ENCODE data around the gene KNSTRN. TPM values are rescaled to one million over a fixed set of nuclear protein-coding genes. Genes with fewer than 3 reads are reported as not detected.
A peak's percentile ranks its signal among the peaks of the same experiment; 100 is the strongest.

KNSTRN gene
- total and polyA plus RNA-seq, 2 of the 4 experiments (the other 2 are of a cell fraction) = 33.1 to 73.5 TPM

DNA sequence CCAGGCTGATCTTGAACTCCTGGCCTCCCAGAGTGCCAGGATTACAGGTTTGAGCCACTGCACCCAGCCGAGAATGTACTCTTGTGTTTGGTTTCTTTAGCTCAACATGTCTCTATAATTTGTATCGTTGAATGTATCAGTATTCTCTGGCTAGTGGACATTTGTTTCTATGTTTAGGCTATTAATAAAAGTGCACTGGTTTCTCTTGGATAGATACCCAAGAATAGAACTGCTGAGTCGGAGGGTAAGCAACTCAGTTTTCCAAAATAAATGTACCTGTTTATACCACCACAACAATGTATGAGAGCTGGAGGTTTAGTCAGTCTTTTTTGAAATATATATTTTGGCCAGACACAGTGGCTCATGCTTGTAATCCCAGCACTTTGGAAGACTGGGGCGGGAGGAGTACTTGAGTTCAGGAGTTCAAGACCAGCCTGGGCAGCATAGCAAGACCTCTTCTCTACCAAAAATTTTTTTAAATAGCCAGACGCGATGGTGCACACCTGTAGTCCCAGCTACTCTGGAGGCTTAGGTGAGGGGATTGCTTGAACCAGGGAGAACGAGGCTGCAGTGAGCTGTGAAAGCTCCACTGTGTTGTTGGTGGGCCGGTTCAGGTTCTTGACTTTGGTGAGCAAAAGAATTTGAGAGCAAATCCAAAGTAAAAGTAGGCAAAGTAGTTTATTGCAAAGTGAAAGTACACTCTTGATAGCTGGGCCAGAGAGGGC, 15.3 kb downstream of the KNSTRN start:
- in situ Hi-C loops (cut with MboI; ENCODE audit: low sequenced_read_pairs) = no loop called here
- H4K5ac ChIP-seq (ENCODE audit: low read depth, low read length) = no peak overlapping the region
- H3K9me3 ChIP-seq (ENCODE audit: control insufficient read depth, insufficient read depth, low read length) = no peaks in the 10 kb centered on the region
- no peaks in the 10 kb centered on the region for H3K27me3 ChIP-seq (ENCODE audit: control insufficient read depth, insufficient read depth, low read length)
- H3K4me1 ChIP-seq (ENCODE audit: control insufficient read depth, insufficient read depth, low read length) = no peaks in the 10 kb centered on the region
- ChIA-PET CTCF (no interaction called here), POLR2A (ENCODE audit: unreplicated experiment) (no interaction called here)
- no peak overlapping the region for H3K27ac ChIP-seq (ENCODE audit: insufficient read depth, low read length)
- DNase-seq (no peak), ATAC-seq (ENCODE audit: low read depth) (no peak)
- WGBS, 2 experiments (ENCODE audit: extremely low coverage in 2 of 2, insufficient read length in 1 of 2) = 93% methylated on average over 3 of the region's 8 CpGs; no CpG with 5 or more reads in 1 of the 2 experiments
- H3K4me3 ChIP-seq (ENCODE audit: insufficient read depth, low read depth, low read length) = no peak overlapping the region
- no peak overlapping the region for H2AK5ac ChIP-seq (ENCODE audit: low read depth, low read length)
- no peak overlapping the region for H2BK20ac ChIP-seq (ENCODE audit: low read depth, low read length)
- no peak overlapping the region for H3K56ac ChIP-seq (ENCODE audit: extremely low read depth, insufficient read depth, low read length)
- H2BK120ac ChIP-seq (ENCODE audit: low read depth, low read length) = no peak overlapping the region
- no peak overlapping the region for H2BK5ac ChIP-seq (ENCODE audit: low read depth, low read length, poor library complexity, severe bottlenecking)
- no TSS peak for BruUV-seq (replicated peaks)
- intact Hi-C loops (cut with micrococcal nuclease) = no loop called here
- no peak overlapping the region for H2BK15ac ChIP-seq (ENCODE audit: low read depth, low read length)
- no peak overlapping the region for H3K4ac ChIP-seq (ENCODE audit: low read depth, low read length)
- dilution Hi-C loops (cut with HindIII; ENCODE audit: low sequenced_read_pairs, unreplicated experiment) = no loop called here
- H3K18ac ChIP-seq (ENCODE audit: low read depth, low read length) = no peak overlapping the region
- H3K23ac ChIP-seq (ENCODE audit: low read depth, low read length) = no peak overlapping the region
- H3K9ac ChIP-seq (ENCODE audit: low read depth, low read length) = no peak overlapping the region
- H4K91ac ChIP-seq (ENCODE audit: insufficient read depth, low read depth, low read length) = no peak overlapping the region
- H3K36me3 ChIP-seq (ENCODE audit: control insufficient read depth, insufficient read depth, low read length) = peaks cover 5% of the 10 kb centered on the region
- no peak overlapping the region for H2AFZ ChIP-seq (replicated peaks; ENCODE audit: low read length, poor library complexity)
- no peak overlapping the region for H3K4me2 ChIP-seq (ENCODE audit: low read depth, low read length)
- H3K79me1 ChIP-seq (ENCODE audit: low read depth in 1 of 2, low read length in 2 of 2) = no peaks in the 10 kb centered on the region
- H2AK9ac ChIP-seq (replicated peaks; ENCODE audit: low read depth, low read length, poor library complexity) = no peak overlapping the region
- no peak overlapping the region for H4K8ac ChIP-seq (ENCODE audit: low read depth in 2 of 2, low read length in 2 of 2)
- no peak for TF ChIP-seq RFX5 (IDR thresholded peaks at IDR 0.05; ENCODE audit: low read depth, low read length)
- 0 out of 2 replicates have a peak, but pooled peaks have one; percentile 16 for TF ChIP-seq MAFK (IDR thresholded peaks at IDR 0.05; ENCODE audit: low read depth, low read length)
- no peak overlapping the region for H3K14ac ChIP-seq (replicated peaks; ENCODE audit: low read depth, low read length)
- no peaks in the 10 kb centered on the region for H4K20me1 ChIP-seq (ENCODE audit: insufficient read depth, low read length)
- H3K9me1 ChIP-seq (ENCODE audit: insufficient read depth, low read length) = no peaks in the 10 kb centered on the region
